SKM-1 treated with dmso at 0.1 percent for 144 hours (cell line): Measurements from ENCODE around the gene ZMYM1.
"Not testable (repeated sequence)": the region's sequence is repeated elsewhere in the genome, so short reads cannot be mapped to it uniquely, and the experiment has no call there.

Experiments used
- DNase-seq: peaks from one replicate; lab custom pipeline; 2025; ENCODE audit not compliant: unreplicated experiment; lab: John Stamatoyannopoulos, UW

Gene ZMYM1

DNA sequence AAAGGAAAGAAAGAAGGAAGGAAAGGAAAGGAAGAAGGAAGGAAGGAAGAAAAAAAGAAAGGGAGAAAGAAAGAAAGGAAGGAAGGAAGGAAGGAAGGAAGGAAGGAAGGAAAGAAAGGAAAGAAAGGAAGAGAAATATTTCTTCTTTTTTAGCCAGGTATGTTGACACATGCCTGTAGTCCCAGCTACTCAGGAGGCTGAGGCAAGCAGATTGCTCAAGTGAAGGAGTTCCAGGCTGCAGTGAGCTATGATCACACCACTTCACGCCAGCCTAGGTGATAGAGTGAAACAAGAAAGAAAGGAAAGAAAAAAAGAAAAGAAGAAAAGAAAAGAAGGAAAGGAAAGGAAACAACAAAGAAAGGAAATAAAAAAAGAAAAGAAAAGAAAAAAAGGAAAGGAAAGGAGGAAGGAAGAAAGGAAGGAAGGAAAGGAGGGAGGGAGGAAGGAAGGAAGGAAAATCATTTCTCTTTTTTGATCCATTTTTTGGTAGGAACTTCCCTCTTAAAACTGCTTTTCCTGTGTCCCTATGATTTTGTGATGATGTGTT is 5.8 kb upstream of the ZMYM1 start:
- DNase-seq, result no peak

DNA sequence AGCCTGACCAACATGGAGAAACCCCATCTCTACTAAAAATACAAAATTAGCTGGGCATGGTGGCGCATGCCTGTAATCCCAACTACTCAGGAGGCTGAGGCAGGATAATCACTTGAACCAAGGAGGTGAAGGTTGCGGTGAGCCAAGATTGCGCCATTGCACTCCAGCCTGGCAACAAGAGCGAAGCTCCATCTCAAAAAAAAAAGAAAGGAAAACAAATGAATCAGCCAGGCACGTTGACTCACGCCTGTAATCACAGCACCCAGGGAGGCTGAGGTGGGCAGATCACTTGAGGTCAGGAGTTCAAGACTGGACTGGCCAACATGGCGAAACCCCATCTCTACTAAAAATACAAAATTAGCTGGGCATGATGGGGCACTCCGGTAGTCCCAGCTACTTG is 2.8 kb upstream of the ZMYM1 start:
- not testable (repeated sequence) for DNase-seq

DNA sequence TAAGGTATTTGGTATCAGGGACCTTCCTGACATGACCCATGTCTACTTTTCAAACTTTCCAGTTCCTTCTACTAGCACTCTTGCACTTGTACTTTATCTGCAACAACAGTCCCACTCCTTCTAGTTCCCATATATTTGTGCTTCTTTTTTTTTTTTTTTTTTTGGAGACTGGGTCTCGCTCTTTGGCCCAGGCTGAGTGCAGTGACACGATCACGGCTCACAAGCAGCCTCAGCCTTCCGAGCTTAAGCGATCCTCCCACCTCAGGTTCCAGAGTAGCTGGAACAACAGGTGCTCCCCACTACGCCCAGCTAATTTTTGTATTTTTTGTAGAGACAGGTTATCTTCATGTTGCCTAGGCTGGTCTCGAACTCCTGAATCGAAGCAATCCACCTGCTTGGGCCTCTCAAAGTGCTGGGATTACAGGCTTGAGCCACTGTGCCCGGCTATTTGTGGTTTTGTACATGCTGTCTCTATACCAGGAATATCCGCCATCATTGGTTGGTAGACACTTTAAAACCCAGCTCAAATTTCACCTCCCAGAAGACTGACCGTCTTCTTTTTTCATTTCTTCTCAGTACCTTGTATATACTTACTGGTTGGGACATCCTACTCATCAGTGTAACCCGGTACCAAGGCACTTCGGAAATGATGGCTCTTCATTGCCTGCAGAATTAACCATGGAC is 1.1 kb downstream of the ZMYM1 start:
- DNase-seq, result no peak

DNA sequence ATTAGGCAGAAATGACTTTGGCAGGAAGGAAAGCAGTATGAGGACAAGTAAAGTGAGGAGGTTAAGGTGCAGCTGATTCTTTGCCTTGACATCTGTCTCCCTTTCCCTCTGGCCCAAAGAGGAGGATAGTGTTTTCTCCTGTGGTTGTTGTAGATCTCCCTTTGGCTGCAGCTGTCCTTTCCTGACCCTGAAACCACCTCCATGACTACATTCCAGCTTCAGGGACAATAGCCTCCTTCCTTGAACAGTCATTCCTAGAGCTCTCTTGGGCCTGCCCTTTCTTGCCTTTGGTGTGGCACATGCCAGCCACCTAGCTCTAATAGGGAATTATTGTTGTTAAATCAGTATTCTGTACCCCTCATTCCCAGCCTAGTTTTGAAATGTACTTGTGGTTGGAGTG is 6.2 kb downstream of the ZMYM1 start:
- DNase-seq, result no peak

DNA sequence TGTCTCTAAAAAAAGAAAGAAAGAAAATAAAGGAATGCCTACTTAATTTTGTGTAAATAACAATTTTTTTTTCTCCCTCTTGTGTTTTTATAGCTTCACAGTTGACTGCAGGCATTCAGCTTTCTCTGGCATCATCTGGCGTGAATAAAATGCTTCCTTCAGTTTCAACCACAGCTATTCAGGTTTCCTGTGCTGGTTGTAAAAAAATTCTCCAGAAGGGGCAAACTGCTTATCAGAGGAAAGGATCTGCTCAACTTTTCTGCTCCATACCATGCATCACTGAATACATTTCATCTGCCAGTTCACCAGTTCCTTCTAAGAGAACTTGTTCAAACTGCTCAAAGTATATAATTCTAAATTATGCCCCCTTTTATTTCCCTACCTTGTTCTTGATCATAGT is 18.0 kb downstream of the ZMYM1 start:
- no peak for DNase-seq

DNA sequence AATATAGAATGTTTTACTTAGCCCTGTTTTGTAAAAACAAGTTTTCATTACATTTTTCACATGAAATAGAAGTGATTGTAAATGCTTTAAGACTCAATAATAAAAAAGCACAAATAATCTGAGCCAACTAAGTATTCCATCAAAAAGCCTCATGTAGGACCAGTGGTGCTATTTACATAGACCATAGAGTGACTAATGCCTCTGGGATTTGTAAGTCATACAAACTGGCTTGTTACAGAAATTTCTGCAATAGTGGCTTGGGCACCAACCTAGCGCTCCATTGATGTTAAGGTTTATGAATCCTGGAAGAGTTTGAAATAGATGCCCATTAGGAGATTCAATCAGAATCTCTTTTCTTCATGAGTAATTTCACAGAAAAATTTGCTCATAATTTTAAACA is 31.9 kb downstream of the ZMYM1 start:
- no peak for DNase-seq

DNA sequence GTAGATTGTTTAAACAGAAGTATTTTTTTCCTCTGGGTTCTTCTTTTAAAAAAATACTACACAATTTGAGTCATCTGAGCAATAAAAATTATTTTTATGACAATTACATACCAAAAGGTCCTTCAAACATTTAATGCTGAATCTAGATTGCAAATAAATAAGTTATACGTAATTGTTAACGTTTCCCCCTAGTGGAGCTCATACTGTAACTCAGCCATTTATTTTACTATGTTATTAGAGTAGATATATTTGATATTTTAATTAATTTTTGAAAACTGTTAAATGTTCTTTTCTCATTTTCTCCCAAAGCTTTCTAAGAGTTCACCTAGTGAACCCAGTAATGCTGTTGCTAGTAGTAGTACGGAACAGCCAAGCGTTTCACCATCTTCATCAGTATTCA is 33.5 kb downstream of the ZMYM1 start:
- no peak for DNase-seq

DNA sequence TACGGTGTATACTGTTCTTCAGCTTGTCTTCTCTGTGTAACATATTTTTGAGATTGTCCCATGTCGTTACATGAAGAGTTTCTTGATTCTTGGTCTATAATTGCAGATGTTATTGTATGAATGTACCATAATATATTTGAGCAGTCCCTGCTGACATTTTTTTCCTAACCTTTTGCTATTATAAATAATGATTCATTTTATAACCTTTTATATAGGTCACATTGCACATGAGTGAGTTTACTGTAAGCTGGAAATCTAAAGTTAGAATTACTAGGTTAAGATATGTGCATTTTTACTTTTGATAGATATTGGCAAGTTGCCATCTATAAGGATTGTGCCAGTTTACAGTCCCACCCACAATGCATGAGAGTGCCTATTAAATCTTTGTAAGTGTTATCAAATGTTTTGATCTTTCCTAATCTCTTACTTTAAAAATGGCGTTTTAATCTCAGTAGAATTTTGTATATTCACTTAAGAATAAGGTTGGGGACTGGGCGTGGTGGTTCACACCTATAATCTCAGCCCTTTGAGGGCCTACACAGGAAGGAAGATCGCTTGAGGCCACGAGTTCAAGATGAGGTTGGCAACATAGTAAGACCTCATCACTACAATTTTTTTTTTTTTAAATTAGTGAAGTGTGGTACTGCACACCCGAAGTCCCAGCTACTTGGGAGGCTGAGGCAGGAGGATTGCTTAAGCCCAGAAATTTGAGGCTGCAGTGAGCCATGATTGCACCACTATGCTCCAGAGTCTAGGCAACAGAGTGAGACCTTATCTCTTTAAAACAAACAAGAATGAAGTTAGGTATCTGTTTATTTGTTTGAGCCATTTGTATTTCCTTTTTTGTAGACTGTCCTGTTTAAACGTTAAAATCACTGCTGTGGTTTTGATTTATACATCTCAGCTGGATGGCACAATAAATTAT is 36.5 kb downstream of the ZMYM1 start:
- DNase-seq, result no peak

DNA sequence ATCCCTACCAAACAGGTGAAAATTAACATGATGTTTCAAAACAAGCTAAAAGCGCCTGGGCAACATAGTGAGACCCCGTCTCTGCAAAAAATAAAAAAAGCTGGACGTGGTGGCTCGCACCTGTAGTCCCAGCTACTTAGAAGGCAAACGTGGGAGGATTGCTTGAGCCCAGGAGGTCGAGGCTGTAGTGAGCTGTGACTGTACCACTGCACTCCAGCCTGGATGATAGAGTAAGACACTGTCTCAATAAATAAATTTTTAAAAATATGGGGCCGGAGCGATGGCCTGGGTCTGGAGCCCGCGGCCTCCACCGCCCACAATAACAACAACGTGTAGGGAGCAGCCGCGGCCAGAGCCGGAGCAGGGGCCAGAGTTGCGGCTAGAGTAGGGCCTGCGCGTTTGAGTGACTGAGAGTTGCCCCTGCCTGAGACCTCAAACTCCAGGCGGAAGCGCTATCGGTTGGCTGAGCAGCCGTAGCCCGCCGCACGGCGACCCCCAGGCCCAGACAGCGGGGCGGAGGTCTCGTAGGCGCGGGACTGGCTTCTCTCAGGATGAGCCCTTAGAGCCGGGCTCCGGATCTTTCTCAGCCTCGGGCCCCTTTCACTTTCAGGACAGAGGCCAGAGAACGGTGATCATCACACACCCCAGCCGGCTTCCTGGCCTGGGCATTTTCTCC is 41.4 kb downstream of the ZMYM1 start:
- DNase-seq, result no peak

DNA sequence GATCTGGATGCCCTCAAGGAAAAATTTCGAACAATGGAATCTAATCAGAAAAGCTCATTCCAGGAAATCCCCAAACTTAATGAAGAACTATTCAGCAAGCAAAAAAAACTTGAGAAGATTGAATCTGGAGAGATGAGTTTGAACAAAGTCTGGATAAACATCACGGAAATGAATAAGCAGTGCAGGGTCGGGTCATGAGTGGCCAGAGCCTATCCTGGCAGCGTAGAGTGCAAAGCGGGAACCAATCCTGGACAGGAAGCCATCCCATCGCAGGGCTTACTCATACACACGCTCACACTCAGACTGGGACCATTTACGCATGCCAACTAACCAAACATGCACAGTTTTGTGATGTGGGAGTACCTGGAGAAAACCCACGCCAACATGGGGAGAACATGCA is 43.1 kb downstream of the ZMYM1 start:
- DNase-seq, result no peak

DNA sequence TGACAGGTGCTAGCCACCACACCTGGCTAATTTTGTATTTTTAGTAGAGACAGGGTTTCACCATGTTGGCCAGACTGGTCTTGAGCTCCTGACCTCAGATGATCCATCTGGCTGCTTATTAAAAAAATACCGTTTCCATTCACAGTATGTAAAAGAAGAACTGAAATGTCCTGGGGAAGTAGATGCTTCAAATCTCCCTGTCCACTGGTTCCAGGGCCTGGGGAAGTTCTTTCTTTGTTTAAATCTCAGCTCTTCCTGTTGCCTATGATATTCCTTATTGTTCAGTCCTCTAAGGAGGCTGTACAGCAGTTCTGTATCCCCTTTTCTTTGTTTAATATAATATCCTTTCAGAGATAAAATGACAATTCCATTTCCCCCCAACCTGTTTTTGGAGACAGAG is 47.4 kb downstream of the ZMYM1 start:
- DNase-seq, result no peak

DNA sequence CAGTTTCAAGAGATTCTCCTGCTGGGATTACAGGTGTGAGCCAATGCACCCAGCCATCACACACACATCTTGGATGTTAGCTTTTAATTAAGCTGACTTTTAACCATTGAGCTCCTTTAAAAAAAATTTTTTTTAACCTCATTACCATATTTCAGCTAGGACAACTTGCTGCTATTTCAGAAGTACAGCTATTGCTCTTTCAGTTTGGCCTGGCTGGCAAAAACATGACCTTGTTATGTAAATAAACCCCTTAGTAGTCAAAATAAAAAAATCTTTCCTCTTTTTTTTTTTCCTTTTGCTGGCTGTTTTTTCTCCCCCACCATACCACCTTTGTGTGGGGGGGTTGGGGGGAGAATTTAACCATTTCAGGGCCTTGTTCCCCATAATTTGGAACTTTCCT is 49.9 kb downstream of the ZMYM1 start:
- no peak for DNase-seq

DNA sequence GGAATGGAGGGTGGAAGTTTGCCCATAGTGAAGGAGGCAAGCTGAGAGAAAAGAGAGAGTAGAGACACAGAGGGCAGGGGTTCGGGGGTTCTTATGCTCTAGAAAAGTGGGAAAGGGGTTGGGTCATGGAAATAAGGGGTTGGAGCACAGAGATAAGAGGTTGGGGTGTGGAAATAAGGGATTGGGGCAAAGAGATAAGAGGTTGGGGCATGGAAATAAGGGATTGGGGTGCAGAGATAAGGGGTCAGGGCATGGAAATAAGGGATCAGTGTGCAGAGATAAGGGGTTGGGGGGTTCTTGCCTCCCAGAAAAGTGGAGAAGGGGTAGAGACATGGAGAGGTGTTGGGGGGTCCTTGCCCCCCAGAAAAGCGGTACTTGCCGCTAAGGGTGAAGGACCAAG is 57.6 kb downstream of the ZMYM1 start:
- DNase-seq, result no peak

DNA sequence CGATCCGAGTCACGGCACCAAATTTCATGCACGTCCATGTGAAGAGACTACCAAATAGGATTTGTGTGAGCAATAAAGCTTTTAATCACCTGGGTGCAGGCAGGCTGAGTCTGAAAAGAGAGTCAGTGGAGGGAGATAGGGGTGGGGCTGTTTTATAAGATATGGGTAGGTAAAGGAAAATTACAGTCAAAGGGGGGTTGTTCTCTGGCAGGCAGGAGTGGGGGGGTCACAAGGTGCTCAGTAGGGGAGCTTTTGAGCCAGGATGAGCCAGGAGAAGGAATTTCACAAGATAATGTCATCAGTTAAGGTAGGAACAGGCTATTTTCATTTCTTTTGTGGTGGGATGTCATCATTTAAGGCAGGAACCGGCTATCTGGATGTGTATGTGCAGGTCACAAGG is 58.4 kb downstream of the ZMYM1 start:
- DNase-seq, result not testable (repeated sequence)

DNA sequence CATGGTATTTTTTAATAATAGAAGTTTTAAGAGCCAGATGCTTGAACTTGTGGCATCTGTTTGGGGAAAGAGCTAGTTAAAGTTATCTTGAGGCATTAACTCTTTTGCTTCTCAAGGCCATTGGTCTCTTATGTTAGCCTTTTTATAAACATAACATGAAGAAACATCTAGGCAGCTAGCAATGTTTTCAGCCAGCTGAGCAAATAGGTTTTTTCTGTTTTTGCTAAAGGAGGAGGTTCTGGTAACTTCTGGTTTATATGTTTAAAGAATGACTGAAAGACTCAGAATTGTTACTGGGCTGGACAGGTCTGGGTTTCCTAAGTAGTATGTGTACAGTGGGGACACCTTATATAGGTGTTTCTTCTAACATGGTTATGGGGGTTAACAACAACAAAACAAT is 63.1 kb downstream of the ZMYM1 start:
- not testable (repeated sequence) for DNase-seq

DNA sequence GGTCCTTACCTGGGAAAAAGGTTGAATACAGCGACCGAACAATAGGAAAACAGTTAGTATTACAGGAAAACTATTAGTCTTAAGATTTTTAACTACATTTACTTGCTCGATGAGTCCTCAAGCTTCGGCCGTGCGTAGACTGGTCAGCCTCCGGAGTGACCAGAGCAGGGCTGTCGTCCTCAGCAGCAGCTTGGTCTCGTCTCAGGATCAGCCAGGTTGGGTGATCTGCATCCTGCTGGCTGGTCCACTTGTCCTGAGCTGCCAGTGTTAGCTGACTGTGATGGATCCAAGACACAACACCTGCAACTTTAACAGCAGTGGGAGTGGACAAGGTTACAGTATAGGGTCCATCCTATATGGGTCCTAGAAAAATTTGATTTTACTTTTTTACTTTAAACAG is 63.5 kb downstream of the ZMYM1 start:
- not testable (repeated sequence) for DNase-seq

DNA sequence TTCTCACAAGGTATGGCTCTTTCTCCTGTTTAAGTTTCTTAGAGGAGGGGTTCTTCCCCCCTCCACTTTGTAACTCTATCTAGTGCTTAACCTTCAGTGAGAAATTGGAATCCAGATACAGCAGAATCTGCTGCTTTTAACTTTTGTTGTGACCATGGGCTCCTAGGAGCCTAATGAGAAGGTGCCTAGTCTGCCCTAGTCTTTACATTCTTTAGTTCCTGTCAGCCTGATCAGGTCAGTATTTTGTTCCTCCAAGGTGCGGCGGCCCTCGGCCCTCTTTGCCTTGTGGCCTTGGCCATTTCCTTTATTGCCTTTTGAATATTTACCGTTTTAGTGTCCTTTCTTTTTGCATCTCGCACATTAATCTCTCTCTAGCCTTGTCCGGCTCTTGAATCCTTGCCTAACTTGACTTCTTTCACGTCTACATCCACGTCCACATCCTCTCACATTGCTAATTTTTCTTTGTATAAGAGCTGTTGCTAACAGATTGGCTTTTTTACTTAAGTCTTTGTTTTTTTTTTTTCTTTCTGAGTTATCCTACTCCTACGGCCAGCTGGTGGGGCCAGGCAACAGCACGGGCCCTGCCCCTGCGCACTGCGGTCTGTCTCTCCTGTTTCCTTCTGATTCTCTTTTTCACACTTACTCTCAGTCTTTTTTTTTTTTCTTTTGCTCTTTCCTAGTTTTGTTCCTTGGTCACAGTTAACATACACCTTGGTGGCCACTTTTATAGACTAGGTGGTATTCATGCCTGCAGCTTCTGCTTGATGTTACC is 64.7 kb downstream of the ZMYM1 start:
- DNase-seq, result no peak

DNA sequence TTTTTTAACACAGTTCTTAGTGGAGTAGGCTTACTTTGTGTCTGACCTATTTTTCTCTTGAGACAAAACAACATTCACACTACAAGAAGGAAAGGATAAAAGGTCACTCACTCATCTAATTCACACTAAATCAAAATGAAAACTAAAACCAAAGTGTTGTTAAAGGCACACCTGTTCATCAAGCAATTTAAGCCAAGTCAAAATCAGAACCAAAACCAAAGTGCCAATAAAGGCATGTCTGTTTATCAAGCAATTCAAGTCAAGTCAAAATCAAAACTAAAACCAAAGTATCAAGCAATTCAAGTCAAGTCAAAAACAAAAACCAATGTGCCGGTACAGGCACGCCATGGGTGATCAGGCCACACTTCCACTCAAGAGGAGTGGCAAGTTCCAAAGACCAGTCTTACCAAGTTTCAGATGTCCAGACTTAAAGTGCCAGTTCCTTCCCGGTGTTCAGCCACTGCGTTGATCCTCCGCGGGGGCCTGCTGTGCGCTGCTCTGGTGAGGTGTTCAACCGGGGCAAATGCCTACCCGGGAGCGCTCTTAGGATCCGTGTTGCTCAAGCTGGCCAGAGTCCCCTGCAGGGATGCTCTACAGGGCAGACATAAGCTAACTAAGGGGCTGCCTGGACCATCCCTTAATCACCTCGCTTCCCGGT is 66.8 kb downstream of the ZMYM1 start:
- not testable (repeated sequence) for DNase-seq

DNA sequence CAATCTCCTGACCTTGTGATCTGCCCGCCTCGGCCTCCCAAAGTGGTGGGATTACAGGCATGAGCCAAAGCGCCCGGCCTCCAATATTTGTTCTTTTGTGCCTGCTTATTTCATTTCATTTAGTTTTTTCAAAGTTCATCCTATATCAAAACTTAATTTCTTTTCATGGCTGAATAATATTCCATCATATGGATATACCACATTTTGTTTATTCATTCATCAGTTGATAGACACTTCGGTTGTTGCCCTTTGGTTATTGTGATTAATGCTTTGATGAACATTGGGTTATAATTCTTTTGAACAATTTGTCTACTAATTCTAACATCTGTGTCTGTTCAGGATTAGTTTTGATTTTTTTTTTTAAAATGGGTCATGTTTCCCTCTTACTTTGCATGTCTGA is 72.0 kb downstream of the ZMYM1 start:
- DNase-seq, result no peak

DNA sequence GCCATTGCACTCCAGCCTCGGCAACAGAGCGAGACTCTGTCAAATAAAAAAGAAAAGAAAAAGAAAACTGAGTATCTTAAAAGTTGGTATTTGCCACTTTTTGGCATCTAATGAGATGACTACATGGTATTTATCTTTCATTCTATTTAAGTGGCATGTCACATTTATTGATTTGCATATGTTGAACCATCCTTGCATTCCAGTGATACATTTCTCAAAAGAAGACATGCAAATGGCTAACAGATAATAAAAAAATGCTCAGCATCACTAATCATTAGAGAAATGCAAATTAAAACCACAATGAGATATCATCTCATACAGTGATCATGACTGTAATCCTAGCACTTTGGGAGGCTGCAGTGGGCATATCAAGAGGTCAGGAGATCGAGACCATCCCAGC is 85.7 kb downstream of the ZMYM1 start:
- no peak for DNase-seq
